ACHN (cell line): Measurements from ENCODE around the gene FHAD1.
"Not testable (repeated sequence)": the region's sequence is repeated elsewhere in the genome, so short reads cannot be mapped to it uniquely, and the experiment has no call there.

Experiments
- DNase-seq: peaks from one replicate; pipeline ENCODE4 v3.0.0-alpha.2; 2015
- in situ Hi-C: cut with HindIII; loops from 2 replicates; pipeline ENCODE4 v1.10.0; 2017; ENCODE audit warnings: low sequenced_read_pairs, low pct_ligation_motif_present, low pct_unique_long_range_greater_than_20kb

Gene FHAD1

GRCh38 chr1:15370781-15371520 is 123.9 kb downstream of the FHAD1 start:
- no peak for DNase-seq
- in situ Hi-C loops, result no loop called here

- in situ Hi-C loops, result no loop called here
- DNase-seq, result no peak
Measured at GRCh38 chr1:15371610-15372545, 124.9 kb downstream of the FHAD1 start.

DNA sequence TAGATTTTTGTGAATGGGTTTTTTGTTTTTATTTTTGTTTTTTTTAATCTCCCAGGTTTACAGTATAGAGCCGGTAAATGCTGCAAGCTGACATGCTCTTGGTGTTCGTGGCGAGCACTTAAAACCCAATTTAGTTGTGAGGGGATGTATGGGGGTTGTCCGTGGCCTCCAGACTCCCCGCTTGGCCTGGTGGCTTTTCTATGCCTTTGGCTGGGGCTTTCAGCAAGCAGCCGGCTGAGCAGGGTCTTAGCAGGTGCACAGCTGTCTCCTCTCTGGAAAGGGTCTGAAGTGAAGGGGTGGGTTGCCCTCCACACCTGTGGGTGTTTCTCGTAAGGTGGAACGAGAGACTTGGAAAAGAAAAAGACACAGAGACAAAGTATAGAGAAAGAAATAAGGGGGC is 131.7 kb downstream of the FHAD1 start:
- in situ Hi-C loops, result no loop called here
- DNase-seq, result no peak

DNA sequence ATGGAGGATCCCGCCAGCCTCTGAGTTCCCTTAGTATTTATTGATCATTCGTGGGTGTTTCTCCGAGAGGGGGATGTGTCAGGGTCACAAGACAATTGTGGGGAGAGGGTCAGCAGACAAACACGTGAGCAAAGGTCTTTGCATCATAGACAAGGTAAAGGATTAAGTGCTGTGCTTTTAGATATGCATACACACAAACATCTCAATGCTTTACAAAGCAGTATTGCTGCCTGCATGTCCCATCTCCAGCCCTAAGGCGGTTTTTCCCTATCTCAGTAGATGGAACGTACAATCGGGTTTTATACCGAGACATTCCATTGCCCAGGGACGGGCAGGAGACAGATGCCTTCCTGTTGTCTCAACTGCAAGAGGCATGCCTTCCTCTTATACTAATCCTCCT is 132.1 kb downstream of the FHAD1 start:
- DNase-seq, result not testable (repeated sequence)

GRCh38 chr1:15380601-15381508 is 133.8 kb downstream of the FHAD1 start:
- no peak for DNase-seq
- in situ Hi-C loops, result no loop called here

More for the DNA sequence above, 132.1 kb downstream of the FHAD1 start:
- in situ Hi-C loops, result not testable (repeated sequence)

DNA sequence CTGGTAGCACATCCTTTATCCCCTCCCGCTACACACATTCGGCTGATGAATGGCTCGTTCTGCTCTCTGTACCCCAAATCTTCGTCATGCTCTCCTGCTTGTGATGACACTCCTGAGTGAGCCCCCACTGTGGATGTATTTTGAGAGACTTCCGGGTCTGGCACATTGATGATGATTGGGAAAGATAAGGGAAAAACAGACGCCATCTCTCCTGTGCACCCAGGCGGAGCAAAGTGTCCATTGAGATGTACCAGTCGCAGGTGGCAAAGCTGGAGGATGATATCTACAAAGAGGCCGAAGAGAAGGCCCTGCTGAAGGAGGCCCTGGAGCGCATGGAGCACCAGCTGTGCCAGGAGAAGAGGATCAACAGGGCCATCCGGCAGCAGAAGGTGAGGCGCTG is 134.8 kb downstream of the FHAD1 start:
- no peak for DNase-seq
- in situ Hi-C loops, result no loop called here

- DNase-seq, result no peak
- in situ Hi-C loops, result no loop called here
Measured at GRCh38 chr1:15382601-15383518, 135.8 kb downstream of the FHAD1 start.

- in situ Hi-C loops, result no loop called here
- no peak for DNase-seq
Measured at GRCh38 chr1:15383810-15384209, 136.8 kb downstream of the FHAD1 start.

DNA sequence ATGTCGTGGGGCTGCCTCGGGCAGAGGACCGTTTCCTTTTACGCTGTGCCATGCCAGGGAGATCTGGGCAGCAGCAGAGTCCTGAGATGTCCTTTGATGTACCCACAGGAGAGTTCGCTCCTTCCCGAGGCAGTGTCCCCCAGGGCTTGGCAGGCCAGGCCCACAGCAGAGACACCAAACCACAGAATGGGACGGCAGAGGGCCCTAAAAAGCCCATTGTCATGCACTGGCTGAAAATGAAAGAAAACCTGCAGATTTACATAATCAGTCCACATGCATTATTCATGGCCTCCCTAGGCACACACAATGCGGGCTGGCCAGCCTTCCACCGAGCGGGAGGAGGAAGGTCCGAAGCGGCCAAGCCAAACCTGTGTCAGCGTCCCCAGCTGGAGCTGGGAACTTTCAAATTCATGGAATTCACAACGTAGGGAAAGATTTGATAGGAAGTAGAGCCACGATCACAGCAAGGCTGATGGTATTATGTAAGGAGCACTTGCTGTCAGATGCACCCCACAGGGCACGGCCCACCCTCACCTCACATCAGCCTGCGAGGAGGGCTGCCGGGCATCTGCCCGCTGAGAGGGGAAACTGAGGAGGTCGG is 137.4 kb downstream of the FHAD1 start:
- in situ Hi-C loops, result no loop called here
- DNase-seq, result no peak

- in situ Hi-C loops, result no loop called here
- no peak for DNase-seq
Measured at GRCh38 chr1:15385420-15385819, 138.4 kb downstream of the FHAD1 start.

- no peak for DNase-seq
Measured at GRCh38 chr1:15386164-15386749, 139.2 kb downstream of the FHAD1 start.

DNA sequence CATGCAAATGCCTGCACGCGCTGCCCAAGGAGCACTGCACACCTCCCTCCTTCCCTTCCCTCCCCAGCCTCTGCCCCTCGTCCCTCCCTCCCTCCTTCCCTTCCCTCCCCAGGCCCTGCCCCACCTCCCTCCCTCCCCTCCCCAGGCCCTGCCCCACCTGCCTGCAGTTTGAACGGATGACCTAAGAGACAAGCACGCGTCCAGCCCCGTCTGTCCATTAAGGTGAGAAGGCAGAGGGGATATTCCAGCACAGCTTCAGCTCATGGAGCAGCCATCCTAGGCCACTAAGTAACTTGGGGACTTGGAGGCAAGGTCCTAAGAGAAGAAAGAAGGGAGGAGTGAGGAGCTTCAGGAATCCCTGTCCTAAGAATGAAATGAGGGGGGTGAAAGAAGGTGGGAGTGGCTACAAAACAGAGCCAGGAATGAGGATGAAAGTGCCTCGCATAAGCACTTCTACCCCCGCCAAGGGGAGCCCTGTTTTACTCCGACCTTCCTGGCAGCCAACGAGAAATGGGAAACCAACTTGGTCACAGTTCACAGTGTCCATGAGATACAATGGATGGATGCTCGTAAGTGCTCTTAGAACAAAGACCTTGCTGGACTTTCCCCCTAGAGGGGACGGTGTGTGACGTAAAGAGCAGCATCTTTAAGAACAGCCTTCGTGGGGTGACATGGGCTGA is 141.3 kb downstream of the FHAD1 start:
- DNase-seq, result no peak
- in situ Hi-C loops, result no loop called here

More at GRCh38 chr1:15386164-15386749, 139.2 kb downstream of the FHAD1 start:
- in situ Hi-C loops, result no loop called here

DNA sequence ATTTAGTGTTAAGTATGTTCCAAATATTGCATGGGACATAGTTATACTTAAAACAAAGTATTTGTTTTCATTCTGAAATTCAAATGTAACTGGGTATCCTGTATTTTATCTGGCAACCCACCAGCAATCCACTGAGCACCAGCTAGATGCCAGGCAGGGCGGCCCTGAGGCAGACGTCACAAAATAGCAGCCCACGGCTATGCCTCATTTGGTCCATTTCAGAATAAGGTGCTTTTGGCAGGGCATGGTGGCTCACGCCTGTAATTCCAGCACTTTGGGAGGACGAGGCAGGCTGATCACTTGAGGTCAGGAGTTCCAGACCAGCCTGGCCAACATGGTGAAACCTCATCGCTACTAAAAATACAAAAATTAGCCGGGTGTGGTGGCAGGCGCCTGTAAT is 142.8 kb downstream of the FHAD1 start:
- in situ Hi-C loops, DNase-seq: not testable (repeated sequence)

- in situ Hi-C loops, result no loop called here
Measured at GRCh38 chr1:15390667-15391066, 143.6 kb downstream of the FHAD1 start.

DNA sequence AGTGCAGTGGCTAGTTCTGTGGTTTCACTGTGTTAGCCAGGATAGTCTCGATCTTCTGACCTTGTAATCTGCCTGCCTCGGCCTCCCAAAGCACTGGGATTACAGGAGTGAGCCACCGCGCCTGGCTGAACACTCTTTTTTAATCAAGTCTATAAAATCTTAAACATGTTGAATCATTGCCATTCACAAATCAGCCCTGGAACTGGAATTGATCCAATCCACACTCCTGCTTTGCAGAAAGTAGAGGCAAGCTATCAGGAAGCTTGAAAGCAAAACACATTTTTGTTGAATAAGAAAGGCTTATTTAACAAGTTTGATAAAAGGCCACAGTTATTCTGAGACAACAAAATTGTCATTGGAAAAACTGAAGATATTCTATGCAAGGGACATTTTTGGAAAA is 144.3 kb downstream of the FHAD1 start:
- no peak for DNase-seq

More at GRCh38 chr1:15390667-15391066, 143.6 kb downstream of the FHAD1 start:
- DNase-seq, result no peak

GRCh38 chr1:15393475-15394257 is 146.6 kb downstream of the FHAD1 start:
- DNase-seq, result no peak
- in situ Hi-C loops, result no loop called here

More for the DNA sequence above, 144.3 kb downstream of the FHAD1 start:
- in situ Hi-C loops, result no loop called here
